ENCODE results near the gene MTG1.
"Not testable (repeated sequence)": the region's sequence is repeated elsewhere in the genome, so short reads cannot be mapped to it uniquely, and the experiment has no call there.

The MTG1 gene

DNA sequence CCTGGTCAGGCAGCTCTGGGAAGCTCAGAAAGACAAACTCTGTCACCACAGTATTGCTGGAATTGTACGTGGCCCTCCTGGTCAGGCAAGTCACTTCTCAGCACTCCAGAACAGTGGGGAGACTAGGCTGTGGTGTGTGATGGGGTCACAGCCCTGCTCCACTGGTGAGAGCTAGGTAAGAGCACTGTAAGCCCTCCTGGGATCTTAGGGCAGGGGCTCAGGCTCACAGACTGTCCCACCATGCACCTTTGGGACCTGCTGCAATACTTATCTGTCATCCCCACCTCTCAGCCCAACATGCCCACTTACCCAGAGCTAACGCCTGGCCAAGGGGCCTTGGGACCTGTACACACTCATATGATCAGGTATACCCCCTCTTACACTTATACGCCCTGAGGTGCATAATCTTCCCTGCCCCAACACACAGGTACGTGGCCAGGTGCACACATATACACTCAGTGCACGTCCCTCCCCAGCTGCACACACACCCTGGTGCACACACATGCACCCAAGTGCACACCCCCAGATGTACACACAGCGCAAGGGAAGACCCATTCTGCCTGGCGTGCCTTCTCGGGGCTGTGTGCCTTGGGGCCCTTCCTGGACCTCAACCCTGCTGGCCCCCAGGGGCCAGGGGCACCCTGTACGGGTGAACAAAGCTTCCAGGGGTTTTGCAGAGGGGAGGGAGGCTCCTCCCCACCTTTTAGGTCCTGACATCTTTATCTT is 38.1 kb downstream of the MTG1 start:
- not testable (repeated sequence) for DNase-seq

DNA sequence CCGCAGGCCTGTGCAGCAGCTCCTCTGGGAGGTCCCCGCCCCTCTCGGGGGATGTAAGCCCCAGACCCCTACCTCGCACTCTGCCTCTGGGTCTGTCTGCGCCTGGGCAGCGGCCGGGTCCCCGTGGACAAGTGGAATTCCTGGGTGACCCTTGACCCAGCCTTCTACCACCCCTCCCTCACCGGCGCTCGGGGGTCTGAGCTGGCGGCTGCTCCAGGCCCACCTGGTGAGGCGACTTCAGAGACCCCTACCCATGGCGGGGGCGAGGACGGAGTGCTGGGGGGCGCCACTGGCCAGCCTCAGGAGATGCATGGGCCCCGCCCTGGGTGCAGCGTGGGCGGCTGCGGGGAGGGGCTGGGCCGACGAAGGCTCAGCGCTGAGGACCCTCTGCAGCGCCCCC is 38.8 kb downstream of the MTG1 start:
- not testable (repeated sequence) for DNase-seq

DNA sequence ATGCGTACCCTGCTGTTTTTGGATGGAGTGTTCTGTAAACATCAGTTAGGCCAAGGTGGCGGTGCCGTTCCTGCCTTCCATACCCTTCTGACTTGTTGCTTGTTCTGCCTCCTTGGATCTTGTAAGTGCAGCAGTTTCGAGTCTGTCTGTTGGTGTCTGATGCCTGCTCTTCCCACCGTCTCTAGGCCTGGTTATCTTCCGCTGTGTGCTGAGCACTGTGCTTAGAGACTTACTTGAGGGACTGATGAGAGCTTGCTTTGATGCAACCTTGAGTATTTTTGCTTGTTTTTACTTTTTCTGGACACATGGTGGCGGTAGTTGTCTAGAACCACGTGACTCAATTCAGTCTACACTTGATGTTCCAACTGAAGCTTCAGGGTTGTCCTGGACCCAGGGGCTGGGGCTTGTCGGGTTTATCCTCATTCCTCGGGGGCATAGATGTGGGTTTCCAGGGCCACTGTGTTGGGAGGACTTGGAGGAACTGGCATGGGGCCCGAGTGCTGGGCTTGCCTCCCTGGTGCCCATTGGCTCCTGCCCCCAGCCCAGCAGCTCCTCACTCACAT is 44.8 kb downstream of the MTG1 start:
- no peak for DNase-seq

DNA sequence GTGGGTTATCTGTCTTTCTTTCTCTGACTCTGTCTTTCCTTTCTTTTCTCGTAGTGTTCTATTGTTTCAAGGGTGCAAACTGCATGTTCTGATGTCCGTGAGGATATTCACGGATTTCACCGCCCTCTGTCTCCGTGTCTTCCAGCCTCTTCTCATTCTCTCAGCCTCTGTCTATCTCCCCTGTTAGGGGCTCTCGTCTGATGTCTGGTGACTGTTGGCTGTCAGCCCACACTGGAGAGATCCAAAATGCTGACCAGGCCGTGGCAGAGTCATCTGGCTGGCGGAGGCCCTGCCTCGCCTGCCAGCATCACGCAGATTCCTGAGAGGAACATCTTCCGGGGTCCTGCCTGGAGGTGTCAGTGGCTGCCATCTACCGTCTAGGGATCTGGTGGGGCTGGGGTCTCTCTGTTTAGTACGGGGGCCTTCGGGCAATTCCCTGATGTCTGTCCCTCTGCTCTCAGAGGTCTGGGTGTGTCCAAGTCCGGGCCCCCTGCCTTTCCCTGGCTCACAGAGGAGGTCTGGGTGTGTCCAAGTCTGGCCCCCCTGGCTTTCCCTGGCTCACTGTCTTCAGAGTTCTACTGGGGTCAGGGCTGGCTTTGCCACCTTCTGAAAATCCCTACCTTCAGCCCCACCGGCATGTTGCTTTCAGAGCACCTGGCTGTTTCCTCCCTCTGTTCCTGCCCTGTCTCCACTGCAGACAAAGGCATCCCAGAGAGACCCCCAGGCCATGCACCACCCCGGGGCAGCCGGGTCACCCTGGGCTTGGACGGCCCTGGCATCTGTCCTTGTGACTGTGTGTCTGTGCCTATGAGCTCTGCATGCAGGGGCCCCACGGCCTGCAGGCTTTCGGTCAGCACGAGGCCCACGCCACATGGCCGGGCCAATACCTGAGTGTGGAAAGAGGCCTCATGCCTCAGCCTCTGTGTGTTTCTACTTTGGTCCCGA is 45.8 kb downstream of the MTG1 start:
- no peak for DNase-seq

DNA sequence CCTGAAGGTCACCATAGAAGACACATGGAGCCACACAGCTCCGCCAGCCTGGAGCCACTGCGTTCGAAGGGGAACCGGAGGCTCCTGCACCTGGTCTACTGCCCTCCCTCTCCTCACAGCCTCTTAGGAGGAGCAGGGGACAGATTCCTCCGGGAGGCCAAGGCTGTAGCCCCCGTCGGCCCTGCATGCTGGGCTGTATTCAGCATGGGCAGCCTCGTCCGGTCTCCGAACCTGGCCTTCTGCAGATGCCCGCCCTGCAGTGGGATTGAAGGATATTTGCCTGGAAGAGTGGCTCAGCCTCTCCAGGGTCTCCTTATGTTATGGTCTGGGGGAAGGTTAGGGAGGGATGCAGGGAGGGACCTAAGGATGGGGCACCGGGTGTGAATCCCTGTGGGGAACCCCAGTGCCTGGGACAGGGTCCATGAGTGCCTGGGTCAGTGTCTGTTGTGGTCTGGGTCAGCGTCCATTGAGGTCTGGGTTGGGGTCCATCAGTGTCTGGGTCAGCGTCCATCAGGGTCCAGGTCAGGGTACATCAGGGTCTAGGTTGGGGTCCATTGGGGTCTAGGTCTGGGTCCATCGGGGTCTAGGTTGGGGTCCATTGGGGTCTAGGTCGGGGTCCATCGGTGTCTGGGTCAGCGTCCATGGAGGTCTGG is 46.8 kb downstream of the MTG1 start:
- DNase-seq: no peak

DNA sequence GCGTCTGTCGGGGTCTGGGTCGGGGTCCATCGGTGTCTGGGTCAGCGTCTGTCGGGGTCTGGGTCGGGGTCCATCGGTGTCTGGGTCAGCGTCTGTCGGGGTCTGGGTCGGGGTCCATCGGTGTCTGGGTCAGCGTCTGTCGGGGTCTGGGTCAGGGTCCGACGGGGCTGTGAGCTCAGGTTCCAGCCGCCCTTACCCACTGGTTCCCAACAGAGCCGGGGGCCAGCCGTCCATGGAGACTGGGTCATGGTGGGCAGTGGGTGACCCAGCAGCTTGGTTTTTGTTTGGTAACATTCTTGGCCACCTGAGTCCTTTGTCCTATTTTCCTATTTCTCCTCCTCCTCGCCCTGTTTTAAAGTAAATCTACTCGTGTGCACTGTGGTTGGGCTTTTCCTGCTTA is 47.4 kb downstream of the MTG1 start:
- DNase-seq: not testable (repeated sequence)

DNA sequence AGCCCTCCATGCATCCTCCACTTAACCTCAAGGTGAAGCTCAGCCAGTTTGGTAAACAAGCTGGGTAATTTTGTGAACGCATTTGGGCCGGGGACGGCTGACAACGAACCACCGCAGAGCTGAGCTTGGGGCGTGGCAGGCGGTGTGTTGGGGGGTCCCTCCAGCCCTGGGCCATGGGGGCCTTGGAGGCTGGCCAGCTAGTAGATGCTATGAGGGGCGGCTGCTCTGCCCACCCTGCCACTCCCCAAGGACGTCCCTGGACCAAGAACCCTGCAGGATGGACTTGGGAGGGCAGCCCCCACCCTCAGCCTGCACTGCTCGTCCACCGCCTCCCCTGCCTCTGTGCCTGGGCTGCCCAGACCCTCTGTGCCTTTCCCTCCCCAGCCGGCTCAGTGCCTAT is 47.8 kb downstream of the MTG1 start:
- no peak for DNase-seq

DNA sequence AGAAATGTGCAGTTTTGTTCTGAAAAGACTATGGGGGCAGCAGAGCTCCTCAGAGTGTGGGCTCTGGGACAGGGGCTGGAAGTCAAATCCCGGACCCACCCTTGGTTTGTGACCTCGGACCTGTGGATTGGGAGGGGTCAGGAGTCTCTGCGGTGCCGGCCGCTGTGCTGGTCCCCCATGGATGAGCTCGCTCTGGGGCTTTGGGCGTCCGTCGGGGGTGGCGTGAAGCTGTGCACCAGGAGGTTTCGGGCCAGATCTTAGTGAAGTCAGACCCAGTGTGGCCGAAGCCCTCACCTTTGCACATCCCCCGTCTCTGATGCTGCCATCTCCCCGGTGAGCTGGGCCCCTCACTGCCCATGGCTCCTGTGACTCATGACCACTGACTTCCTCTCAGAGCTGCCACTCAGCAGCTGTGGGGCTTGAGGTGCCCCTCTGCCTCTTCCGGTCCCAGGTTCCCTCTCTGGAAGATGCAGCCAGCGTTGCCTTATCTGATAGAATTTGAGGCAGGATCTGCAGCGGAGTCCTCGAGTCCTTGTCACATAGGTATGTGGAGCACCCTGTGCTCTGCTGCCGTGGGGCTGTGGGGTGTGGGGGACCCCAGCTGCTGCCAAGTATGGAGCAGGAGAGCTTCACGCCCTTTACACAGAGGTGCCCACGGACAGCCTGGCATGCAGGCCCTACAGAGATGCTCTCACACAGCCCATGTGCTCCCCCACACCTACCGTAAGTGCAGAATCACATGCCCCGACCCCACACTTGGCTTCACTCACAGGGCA is 48.4 kb downstream of the MTG1 start:
- DNase-seq: no peak

DNA sequence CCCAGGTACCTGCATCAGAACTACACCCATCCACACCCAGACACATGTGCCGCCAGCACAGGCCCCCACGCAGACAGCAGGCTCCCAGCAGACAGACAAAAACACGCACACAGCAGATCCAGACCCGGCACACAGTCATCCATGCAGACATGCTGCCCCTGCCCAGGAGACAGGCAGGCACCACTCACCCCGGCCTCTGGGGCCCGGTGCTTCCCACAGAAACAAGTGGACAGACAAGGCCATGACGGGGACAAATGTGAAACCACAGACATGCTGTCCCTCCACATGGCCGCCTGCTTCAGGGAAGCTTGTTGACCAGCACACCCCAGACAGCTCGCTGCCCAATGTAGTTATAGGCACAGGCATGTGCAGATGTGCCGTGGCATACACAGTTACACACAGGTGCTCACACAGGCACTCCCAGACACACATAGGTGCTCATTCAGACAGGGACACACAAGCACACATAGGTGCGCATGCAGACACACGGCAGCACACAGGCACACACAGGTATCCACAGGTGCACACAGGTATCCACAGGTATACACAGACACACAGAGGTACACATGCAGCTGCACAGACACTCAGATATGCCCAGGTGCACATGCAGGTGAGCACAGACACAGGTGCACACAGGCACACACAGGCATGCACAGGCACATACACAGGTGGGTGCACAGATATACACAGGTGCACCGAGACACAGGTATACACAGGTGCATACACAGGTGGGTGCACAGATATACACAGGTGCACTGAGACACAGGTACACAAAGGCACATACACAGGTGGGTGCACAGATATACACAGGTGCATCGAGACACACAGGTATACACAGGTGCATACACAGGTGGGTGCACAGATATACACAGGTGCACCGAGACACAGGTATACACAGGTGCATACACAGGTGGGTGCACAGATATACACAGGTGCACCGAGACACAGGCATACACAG is 49.3 kb downstream of the MTG1 start:
- no peak for DNase-seq

DNA sequence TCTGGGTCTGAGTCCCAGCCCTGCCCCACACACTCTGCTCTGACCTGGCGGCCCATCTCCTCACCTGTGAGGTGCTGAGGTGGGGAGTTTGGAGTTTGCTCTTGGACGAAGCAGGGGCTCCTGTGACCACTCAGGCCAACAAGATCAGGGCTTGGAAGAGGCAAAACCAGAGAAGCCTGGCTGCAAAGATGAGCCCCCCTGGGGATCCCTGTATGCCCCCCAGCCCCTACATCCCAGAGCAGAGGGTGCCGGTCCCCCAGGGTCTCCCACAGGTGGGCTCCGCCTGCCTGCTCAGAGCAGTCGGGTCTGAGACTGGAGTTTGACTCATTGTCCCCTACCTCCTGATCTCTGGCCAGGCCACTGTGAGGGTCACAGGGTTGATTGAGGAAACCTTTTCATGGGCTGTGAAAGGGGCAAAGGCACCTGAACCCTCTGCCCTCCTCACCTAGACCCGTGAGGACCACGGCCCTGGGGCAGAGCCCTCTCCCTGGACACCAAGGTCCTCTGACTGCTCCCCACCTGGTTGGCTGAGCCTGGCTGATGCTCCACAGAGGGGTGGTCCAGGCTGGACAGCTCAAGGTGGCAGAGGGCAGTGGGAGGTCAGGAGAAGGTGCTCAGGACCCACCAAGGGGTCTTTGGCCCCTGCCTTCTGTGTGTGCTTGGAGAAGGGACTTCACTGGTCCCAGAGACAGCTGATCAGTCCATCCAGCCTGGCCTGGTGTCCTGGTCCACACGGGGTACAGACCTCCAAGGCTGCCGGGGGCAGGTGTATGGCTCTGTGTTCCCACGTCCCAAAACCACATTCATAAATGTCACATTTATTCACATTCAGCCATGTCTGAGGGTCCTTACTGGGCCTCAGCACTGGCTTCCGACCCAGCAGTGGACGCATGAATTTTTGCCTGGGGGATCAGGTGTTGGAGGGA is 50.6 kb downstream of the MTG1 start:
- no peak for DNase-seq

DNA sequence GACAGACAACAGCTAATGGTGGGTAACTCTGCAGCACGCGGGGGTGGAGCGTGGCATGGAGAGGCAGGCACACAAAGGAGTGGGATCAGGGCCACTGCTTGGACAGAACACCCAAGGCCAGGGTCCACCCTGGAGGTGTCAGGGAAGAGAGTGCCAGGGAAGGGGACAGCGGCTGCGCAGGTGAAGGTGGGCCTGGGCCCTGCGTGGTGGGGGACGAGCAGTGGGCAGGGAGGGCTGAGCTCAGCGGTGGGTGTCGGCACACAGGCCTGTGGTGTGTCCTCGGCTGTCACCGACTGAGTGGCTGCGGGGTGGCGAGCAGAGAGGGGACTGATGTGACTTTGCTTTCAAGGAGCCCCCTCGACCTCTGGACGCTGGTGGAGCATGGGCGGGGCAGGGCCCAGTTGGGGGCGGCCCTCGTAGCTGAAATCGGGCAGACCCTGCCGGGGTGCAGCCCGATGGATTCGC is 51.3 kb downstream of the MTG1 start:
- no peak for DNase-seq

DNA sequence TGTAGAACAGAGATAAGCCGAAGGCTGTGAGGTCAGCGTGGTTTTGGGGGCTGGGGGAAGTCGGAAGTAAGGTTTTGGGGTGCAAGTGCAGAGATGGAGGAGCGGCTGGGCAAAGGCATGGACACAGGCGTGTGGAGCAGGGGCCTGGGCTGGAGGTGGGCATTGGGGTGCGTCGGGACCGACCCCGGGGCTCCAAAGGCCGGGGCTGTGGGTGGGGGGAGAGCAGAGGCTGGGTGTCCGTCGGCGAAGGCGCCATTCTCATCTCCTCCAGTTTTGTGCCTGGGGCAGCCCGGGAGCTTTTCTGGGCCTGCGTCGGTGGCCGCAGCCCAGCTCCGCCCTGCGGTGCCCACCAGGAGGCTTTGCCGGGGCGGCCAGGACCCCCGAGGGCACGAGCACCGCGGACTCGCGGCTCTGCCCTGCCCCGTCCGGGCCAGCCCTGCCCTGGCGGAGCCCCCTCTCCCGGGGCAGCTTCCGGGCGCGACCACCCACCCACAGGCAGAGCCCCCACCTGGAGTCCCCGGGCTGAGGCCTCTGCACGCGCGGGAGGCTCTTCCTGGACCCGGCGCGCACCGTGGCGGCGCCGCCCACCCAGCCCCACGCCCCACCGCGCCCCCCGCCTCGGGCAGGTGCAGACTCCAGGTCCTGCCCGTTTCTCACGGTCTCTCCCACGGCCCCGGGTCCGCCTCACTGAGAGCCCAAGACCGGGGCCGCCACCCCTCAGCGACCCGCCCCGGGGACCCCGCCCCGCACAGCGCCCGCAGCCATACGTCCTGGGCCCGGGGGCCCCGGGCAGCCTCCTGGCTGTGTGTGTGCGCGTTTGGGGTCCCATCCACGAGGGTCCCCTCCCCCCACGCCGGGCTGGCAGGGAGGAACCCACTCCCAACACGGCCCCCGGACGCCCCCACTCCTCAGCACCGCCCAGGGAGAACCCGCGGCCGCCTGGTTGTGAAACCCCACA is 52.1 kb downstream of the MTG1 start:
- DNase-seq: no peak

DNA sequence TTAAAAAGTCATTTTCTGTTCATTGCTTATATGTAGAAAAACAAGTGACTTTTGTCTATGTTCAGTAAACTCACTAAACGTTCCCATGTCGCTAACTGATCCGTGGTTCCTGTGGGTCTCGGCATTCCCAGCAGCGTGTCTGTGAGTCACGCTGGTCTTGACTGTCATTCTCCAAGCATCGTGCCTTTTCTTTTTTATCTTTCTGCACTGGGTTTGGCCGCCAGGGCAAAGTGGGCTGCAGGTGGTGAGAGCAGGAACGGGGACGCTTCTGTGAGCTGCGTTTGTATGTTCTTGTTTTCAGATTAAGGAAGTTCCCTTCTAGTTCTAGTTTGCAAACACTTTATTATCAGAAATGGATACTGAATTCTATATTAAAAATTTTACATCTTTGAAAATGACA is 53.0 kb downstream of the MTG1 start:
- no peak for DNase-seq

DNA sequence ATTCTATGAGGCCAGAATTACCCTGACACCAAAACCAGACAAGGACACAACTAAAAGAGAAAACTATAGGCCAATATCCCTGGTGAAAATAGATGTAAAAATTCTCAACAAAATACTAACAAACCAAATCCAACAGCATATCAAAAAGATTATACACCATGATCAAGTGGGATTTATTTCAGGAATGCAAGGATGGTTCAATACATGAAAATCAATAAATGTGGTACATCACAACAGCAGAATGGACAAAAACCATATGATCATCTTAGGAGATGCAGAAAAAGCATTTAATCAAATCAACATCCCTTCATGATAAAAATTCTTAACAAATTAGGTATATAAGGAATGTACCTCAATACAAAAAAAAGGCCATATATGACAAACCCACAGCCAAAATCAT is 54.2 kb downstream of the MTG1 start:
- DNase-seq: no peak

DNA sequence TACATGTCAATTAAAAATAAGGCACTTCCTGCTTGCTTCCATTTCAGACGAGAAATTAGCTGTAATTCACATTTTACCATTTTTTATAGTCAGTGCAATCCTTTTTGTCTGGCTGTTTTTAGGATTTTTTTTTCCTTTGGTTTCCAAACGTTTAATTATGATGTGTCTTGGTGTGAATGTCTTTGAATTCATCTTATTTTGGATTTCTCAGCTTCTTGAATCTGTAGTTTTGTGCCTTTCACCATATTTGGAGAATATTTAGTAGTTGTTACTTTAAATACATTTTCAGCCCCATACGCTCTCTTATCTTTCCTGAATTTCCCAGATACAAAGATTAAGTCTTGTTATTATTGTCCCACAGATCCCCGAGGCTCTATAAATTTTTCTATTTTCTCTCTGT is 57.4 kb downstream of the MTG1 start:
- DNase-seq: no peak

DNA sequence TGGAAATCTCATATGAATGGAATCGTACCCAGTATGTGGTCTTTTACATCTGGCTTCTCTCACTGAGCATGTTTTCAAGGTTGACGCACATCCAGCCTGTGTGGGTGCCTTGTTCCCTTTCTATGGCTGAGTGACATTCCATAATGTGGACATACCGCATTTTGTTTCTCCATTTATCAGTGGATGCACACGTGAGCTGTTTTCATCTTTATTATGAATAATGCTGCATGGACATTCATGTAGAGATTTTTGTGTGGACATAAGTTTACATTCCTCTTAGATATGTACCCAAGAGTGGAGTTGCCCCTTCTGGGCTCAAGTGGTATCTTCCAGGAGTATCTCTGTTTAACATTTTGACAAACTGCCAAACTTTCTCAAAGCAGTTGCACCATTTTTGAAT is 58.5 kb downstream of the MTG1 start:
- DNase-seq: no peak

DNA sequence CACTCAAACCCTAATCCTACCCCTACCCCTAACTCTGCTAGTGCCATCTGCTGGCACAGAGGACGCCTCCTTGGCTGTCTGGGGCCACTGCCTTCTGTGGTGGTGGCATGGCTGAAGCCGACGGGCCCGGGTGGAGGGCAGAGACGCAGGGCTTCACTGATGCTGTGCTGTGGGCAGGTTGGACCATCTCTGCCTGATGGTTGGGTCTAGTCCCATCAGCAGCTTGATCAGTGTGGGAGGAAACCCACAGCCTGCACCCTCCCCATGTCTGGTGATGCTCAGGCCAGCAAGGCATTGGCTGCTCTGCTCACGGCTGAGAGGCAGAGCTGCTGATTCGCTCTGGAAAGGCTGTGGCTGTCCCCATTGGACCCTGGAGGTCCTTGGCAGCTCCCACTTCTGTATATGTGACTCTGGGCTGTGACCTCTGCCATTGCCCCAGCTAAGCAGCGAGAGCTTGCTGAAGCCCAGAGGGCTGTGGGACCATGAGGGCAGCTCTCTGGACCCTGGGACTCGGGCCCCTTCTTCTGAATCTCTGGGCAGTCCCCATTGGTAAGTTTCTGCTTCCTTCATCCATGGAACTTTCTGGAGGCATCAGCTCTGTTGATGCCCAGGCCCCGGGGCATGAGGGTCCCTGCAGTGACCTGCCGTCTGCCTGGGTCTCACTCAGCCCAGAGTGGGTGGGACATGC is 59.7 kb downstream of the MTG1 start, which contains the start of gene SCART1:
Gene SCART1 (plus strand): TSS at position 430 of the 688 bp plus-strand sequence. CDS start 53 bp downstream, at position 483.
- no peak for DNase-seq

Data from left hindlimb (tissue), 1 donor.